ENCODE data around the gene HMGCL.

DNA sequence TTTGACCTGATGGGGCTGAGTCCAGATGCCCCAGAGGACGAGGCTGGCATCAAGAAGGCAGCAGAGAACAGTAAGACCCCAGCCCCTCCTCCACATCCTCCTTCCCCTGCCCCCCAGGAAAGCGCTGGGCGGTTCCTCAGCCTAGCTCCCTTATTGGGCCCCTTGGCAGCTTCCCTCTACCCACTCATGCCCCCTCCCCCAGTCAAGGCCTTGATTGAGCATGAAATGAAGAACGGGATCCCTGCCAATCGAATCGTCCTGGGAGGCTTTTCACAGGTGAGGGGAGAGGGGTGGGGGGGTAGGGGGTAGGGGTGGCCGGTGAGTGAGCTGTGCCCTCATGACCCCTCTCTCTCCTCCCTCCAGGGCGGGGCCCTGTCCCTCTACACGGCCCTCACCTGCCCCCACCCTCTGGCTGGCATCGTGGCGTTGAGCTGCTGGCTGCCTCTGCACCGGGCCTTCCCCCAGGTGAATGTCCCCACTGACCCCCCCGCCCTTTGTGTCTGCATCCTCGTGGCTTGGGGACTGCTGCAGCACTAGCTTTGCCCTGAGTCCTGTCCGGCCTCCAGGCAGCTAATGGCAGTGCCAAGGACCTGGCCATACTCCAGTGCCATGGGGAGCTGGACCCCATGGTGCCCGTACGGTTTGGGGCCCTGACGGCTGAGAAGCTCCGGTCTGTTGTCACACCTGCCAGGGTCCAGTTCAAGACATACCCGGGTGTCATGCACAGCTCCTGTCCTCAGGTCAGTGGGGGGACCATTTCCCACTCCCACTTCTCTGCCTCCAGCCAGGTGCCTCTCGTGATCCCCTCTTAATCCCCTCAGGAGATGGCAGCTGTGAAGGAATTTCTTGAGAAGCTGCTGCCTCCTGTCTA, 31.1 kb downstream of the HMGCL start:
- TF ChIP-seq EZH2 (IDR thresholded peaks at IDR 0.05; ENCODE audit: borderline replicate concordance, low read length) = no peak
- TF ChIP-seq, protein P1, sequence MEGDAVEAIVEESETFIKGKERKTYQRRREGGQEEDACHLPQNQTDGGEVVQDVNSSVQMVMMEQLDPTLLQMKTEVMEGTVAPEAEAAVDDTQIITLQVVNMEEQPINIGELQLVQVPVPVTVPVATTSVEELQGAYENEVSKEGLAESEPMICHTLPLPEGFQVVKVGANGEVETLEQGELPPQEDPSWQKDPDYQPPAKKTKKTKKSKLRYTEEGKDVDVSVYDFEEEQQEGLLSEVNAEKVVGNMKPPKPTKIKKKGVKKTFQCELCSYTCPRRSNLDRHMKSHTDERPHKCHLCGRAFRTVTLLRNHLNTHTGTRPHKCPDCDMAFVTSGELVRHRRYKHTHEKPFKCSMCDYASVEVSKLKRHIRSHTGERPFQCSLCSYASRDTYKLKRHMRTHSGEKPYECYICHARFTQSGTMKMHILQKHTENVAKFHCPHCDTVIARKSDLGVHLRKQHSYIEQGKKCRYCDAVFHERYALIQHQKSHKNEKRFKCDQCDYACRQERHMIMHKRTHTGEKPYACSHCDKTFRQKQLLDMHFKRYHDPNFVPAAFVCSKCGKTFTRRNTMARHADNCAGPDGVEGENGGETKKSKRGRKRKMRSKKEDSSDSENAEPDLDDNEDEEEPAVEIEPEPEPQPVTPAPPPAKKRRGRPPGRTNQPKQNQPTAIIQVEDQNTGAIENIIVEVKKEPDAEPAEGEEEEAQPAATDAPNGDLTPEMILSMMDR (IDR thresholded peaks at IDR 0.05; ENCODE audit: low read length) = no peak
